Neuronal stem cell (in vitro differentiated cells): ENCODE measurements around the gene SHANK3.

ENCODE experiments used
- DNase-seq: peaks from one replicate; pipeline ENCODE4 v3.0.0-alpha.2; 2013; ENCODE audit warnings: low spot score
- H2AFZ ChIP-seq: one replicate; pipeline ENCODE4 v1.6.1; 2013; ENCODE audit warnings: mild to moderate bottlenecking, low read length, inconsistent platforms
- H2AK5ac ChIP-seq: 2 replicates; pipeline ENCODE4 v1.6.1; 2013; ENCODE audit warnings: low read depth, mild to moderate bottlenecking, inconsistent platforms, low read length, moderate library complexity, mixed read lengths
- H2BK120ac ChIP-seq: 2 replicates; pipeline ENCODE4 v1.6.1; 2013; ENCODE audit warnings: low read depth, mild to moderate bottlenecking, inconsistent platforms, low read length, moderate library complexity, mixed read lengths
- H2BK12ac ChIP-seq: one replicate; pipeline ENCODE4 v1.6.1; 2013; ENCODE audit warnings: low read length, inconsistent platforms
- H2BK15ac ChIP-seq: 2 replicates; pipeline ENCODE4 v1.6.1; 2013; ENCODE audit warnings: mild to moderate bottlenecking, low read length, inconsistent platforms, mixed read lengths
- H2BK5ac ChIP-seq: one replicate; pipeline ENCODE4 v1.6.1; 2013; ENCODE audit warnings: inconsistent platforms, mild to moderate bottlenecking, low read length, moderate library complexity
- H3K14ac ChIP-seq: one replicate; pipeline ENCODE4 v1.6.1; 2013; ENCODE audit warnings: low read length, inconsistent platforms
- H3K18ac ChIP-seq: 2 replicates; pipeline ENCODE4 v1.6.1; 2013; ENCODE audit warnings: low read length, inconsistent platforms
- H3K23ac ChIP-seq: 2 replicates; pipeline ENCODE4 v1.6.1; 2013; ENCODE audit warnings: low read depth, mild to moderate bottlenecking, mixed read lengths, low read length, inconsistent platforms; ENCODE audit not compliant: poor library complexity
- H3K27ac ChIP-seq: replicated peaks from 3 replicates; pipeline ENCODE4 v1.5.1; 2013; ENCODE audit warnings: low read length, inconsistent platforms
- H3K27me3 ChIP-seq, 3 experiments: 2 replicates each; pipeline ENCODE4 v1.6.1; 2013; ENCODE audit warnings: low read length in 3 of 3, mild to moderate bottlenecking in 2 of 3, inconsistent platforms in 1 of 3, low read depth in 1 of 3, mixed read lengths in 1 of 3, moderate library complexity in 1 of 3; ENCODE audit not compliant: control insufficient read depth in 3 of 3, insufficient read depth in 3 of 3
- H3K36me3 ChIP-seq, 2 donors: replicated peaks in 1 of 2; 2 replicates each; pipeline ENCODE4 v1.6.1; 2013; ENCODE audit warnings: low read length in 2 of 2; ENCODE audit not compliant: control insufficient read depth in 2 of 2, insufficient read depth in 2 of 2
- H3K4ac ChIP-seq: 2 replicates; pipeline ENCODE4 v1.6.1; 2013; ENCODE audit warnings: inconsistent platforms, mild to moderate bottlenecking, low read length, moderate library complexity
- H3K4me1 ChIP-seq, 2 donors: 1 replicate in 1 of 2; 2 replicates in 1 of 2; pipeline ENCODE4 v1.6.1; 2013; ENCODE audit warnings: low read length in 2 of 2, low read depth in 1 of 2; ENCODE audit not compliant: control insufficient read depth in 2 of 2, insufficient read depth in 1 of 2
- H3K4me2 ChIP-seq: one replicate; pipeline ENCODE4 v1.6.1; 2013; ENCODE audit warnings: mild to moderate bottlenecking, low read length, inconsistent platforms; ENCODE audit not compliant: insufficient read depth, poor library complexity, severe bottlenecking
- H3K4me3 ChIP-seq, 2 donors: 2 replicates each; pipeline ENCODE4 v1.5.1; 2013; ENCODE audit warnings: low read length in 2 of 2, mild to moderate bottlenecking in 2 of 2, inconsistent platforms in 1 of 2, moderate library complexity in 1 of 2
- H3K79me1 ChIP-seq: one replicate; pipeline ENCODE4 v1.6.1; 2013; ENCODE audit warnings: low read depth, mild to moderate bottlenecking, inconsistent platforms, low read length, moderate library complexity
- H3K9ac ChIP-seq: one replicate; pipeline ENCODE4 v1.6.1; 2013; ENCODE audit warnings: mild to moderate bottlenecking, low read depth, low read length, inconsistent platforms; ENCODE audit not compliant: poor library complexity
- H3K9me3 ChIP-seq, 2 donors: replicated peaks in 1 of 2; 2 replicates each; pipeline versions ENCODE3 to v1.6.1; 2013; ENCODE audit warnings: low read length in 2 of 2, mild to moderate bottlenecking in 2 of 2, inconsistent platforms in 1 of 2, low read depth in 1 of 2, mixed read lengths in 1 of 2, moderate library complexity in 1 of 2; ENCODE audit not compliant: control insufficient read depth in 2 of 2, insufficient read depth in 1 of 2
- H4K8ac ChIP-seq: one replicate; pipeline ENCODE4 v1.6.1; 2013; ENCODE audit warnings: low read depth, mild to moderate bottlenecking, inconsistent platforms, low read length, moderate library complexity
- H4K91ac ChIP-seq: one replicate; pipeline ENCODE4 v1.6.1; 2013; ENCODE audit warnings: low read length, low read depth, mild to moderate bottlenecking, inconsistent platforms; ENCODE audit not compliant: poor library complexity
- WGBS, 2 donors: extraction: QIAGEN DNeasy Blood & Tissue Kit; methylation state at CpG; one replicate each; pipeline ENCODE4 v1.1.7; 2013; ENCODE audit warnings: missing lambda C conversion rate in 2 of 2, mixed read lengths in 1 of 2; ENCODE audit not compliant: insufficient read length in 2 of 2, insufficient replicate concordance in 1 of 2; ENCODE audit errors: extremely low coverage in 2 of 2; 5-methylcytosine and 5-hydroxymethylcytosine counted together

SHANK3 gene

GRCh38 chr22:50708474-50708873 is 35.9 kb downstream of the SHANK3 start:
- H4K91ac ChIP-seq, result no peak overlapping the region
- no peak overlapping the region for H3K4ac ChIP-seq
- H3K4me2 ChIP-seq, result no peak overlapping the region
- H3K9ac ChIP-seq, result no peak overlapping the region
- no peak overlapping the region for H3K23ac ChIP-seq
- DNase-seq, result no peak
- no peak overlapping the region for H2BK5ac ChIP-seq
- H3K4me1 ChIP-seq, result peaks cover 12 to 22% of the 10 kb centered on the region in 2 donors
- H3K79me1 ChIP-seq, result peaks cover 7% of the 10 kb centered on the region
- H2AK5ac ChIP-seq, result no peak overlapping the region
- H2BK15ac ChIP-seq, result no peak overlapping the region
- no peak overlapping the region for H3K4me3 ChIP-seq
- no peak overlapping the region for H2AFZ ChIP-seq
- H3K14ac ChIP-seq, result no peak overlapping the region
- H4K8ac ChIP-seq, result no peak overlapping the region
- H3K27me3 ChIP-seq, result no peaks in the 10 kb centered on the region
- no CpG with 5 or more reads among the region's 3 CpGs for WGBS, 2 donors
- no peak overlapping the region for H3K18ac ChIP-seq
- H3K9me3 ChIP-seq, result peaks cover 0 to 3% of the 10 kb centered on the region in 2 donors
- H2BK120ac ChIP-seq, result no peak overlapping the region
- peaks cover 16 to 71% of the 10 kb centered on the region in 2 donors for H3K36me3 ChIP-seq
- no peak overlapping the region for H3K27ac ChIP-seq
- no peak overlapping the region for H2BK12ac ChIP-seq

DNA sequence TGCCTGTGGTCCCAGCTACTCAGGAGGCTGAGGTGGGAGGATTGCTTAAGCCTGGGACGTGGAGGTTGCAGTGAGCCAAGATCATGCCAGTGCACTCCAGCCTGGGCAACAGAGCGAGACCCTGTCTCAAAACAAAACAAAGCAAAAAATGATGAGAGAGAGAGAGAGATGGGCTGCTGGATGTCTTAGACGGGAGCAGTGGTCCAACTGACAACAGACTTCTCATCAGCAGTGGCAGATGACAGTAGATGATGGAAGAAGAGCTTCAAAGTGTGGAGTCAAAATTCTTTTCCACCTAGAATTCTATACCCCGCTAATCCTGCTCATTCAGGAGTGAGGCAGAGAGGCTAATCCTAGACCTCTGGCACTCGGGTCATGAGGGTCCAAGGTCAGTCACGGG is 36.4 kb downstream of the SHANK3 start:
- H2BK5ac ChIP-seq, result no peak overlapping the region

DNA sequence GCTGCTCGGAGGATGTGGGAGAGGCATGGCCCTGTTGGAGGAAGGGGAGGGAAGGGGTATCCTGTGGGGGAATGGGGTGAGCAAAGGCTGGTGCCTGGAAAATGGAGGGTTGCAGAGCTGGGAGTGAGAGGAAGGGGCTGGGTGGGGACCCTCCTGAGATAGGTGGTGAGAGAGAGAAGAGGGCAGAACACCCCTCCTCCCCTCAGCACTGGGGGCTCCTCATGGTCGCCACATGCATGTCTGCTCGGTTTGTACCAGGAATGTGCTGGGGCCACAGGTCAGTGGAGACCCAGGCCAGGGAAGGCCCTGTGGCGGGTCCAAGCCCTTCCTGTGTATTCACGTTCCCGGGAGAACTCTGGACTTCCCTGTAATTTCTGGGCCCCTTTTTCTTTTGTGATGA is 37.6 kb downstream of the SHANK3 start:
- H3K4me3 ChIP-seq, result no peak overlapping the region
- H2BK5ac ChIP-seq, result no peak overlapping the region
- no peak overlapping the region for H2BK15ac ChIP-seq
- peaks cover 0 to 3% of the 10 kb centered on the region in 2 donors for H3K9me3 ChIP-seq
- no peak overlapping the region for H2AFZ ChIP-seq
- H3K9ac ChIP-seq, result no peak overlapping the region
- no peak overlapping the region for H3K14ac ChIP-seq
- no peak overlapping the region for H2BK120ac ChIP-seq
- no peak overlapping the region for H3K4me2 ChIP-seq
- peaks cover 6 to 14% of the 10 kb centered on the region in 2 donors for H3K4me1 ChIP-seq
- no peak overlapping the region for H3K18ac ChIP-seq
- peaks cover 7% of the 10 kb centered on the region for H3K79me1 ChIP-seq
- H2AK5ac ChIP-seq, result no peak overlapping the region
- no peak overlapping the region for H2BK12ac ChIP-seq
- no peak overlapping the region for H3K4ac ChIP-seq
- peaks cover 18 to 73% of the 10 kb centered on the region in 2 donors for H3K36me3 ChIP-seq
- no peak for DNase-seq
- WGBS, 2 donors, result no CpG with 5 or more reads among the region's 6 CpGs
- no peak overlapping the region for H4K8ac ChIP-seq
- no peak overlapping the region for H3K27ac ChIP-seq
- no peak overlapping the region for H4K91ac ChIP-seq
- no peak overlapping the region for H3K23ac ChIP-seq
- no peaks in the 10 kb centered on the region for H3K27me3 ChIP-seq

More for the DNA sequence above, 36.4 kb downstream of the SHANK3 start:
- H4K8ac ChIP-seq, result no peak overlapping the region
- H3K18ac ChIP-seq, result no peak overlapping the region
- H2AK5ac ChIP-seq, result no peak overlapping the region
- WGBS, 2 donors, result no CpG with 5 or more reads among the region's 6 CpGs
- no peak overlapping the region for H3K23ac ChIP-seq
- H3K79me1 ChIP-seq, result peaks cover 7% of the 10 kb centered on the region
- H3K27me3 ChIP-seq, result no peaks in the 10 kb centered on the region
- no peak overlapping the region for H2BK12ac ChIP-seq
- H3K4me3 ChIP-seq, result no peak overlapping the region
- H3K9ac ChIP-seq, result no peak overlapping the region
- no peak overlapping the region for H2BK15ac ChIP-seq
- H2BK120ac ChIP-seq, result no peak overlapping the region
- no peak overlapping the region for H4K91ac ChIP-seq
- H3K4me1 ChIP-seq, result peaks cover 12 to 20% of the 10 kb centered on the region in 2 donors
- H2AFZ ChIP-seq, result no peak overlapping the region
- no peak for DNase-seq
- H3K27ac ChIP-seq, result no peak overlapping the region
- H3K4me2 ChIP-seq, result no peak overlapping the region
- no peak overlapping the region for H3K4ac ChIP-seq
- H3K14ac ChIP-seq, result no peak overlapping the region
- H3K36me3 ChIP-seq, result peaks cover 16 to 71% of the 10 kb centered on the region in 2 donors
- peaks cover 0 to 3% of the 10 kb centered on the region in 2 donors for H3K9me3 ChIP-seq

GRCh38 chr22:50710886-50711285 is 38.3 kb downstream of the SHANK3 start:
- Histone ChIP-seq H3K9ac (peak overlapping the region; percentile 50), H3K27ac (no peak overlapping the region), H3K4me2 (no peak overlapping the region), H3K18ac (peak overlapping the region; percentile 5), H2BK120ac (no peak overlapping the region), H2BK15ac (no peak overlapping the region), H3K79me1 (peaks cover 7% of the 10 kb centered on the region), H3K36me3 (peaks cover 20 to 76% of the 10 kb centered on the region in 2 donors), H3K9me3 (peaks cover 0 to 3% of the 10 kb centered on the region in 2 donors), H2AFZ (no peak overlapping the region), H3K4ac (no peak overlapping the region), H3K4me1 (peaks cover 2 to 11% of the 10 kb centered on the region in 2 donors), H3K23ac (peak overlapping the region; percentile 86), H3K4me3 (peak overlapping the region in 1 of 2 donors; percentile 68), H4K91ac (peak overlapping the region; percentile 99), H3K14ac (peak overlapping the region; percentile 82), H2AK5ac (no peak overlapping the region), H3K27me3 (no peaks in the 10 kb centered on the region), H2BK5ac (no peak overlapping the region), H2BK12ac (peak overlapping the region; percentile 24), H4K8ac (peak overlapping the region; percentile 23)
- no CpG with 5 or more reads among the region's 38 CpGs for WGBS, 2 donors
- no peak for DNase-seq
